ENCODE results near the gene PEAK1.

DNA sequence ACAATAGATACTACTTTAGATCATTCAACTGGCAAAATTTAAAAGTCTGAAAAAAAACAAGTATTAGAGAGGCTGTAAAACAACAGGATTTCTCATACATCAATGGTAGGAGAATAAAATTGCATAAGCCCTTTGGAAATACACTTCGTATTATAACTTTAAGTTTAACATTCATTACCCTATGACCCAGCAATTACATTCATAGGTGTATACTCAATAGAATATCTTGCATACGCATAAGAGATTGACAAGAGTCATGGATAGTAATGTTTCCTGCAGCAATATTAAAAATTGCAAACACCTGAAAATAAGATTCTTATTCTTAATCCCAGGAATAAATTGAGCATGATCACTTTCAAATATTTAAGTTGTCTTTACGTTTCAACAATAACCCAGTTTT is 63.6 kb downstream of the PEAK1 start:
- TF ChIP-seq, protein P1, sequence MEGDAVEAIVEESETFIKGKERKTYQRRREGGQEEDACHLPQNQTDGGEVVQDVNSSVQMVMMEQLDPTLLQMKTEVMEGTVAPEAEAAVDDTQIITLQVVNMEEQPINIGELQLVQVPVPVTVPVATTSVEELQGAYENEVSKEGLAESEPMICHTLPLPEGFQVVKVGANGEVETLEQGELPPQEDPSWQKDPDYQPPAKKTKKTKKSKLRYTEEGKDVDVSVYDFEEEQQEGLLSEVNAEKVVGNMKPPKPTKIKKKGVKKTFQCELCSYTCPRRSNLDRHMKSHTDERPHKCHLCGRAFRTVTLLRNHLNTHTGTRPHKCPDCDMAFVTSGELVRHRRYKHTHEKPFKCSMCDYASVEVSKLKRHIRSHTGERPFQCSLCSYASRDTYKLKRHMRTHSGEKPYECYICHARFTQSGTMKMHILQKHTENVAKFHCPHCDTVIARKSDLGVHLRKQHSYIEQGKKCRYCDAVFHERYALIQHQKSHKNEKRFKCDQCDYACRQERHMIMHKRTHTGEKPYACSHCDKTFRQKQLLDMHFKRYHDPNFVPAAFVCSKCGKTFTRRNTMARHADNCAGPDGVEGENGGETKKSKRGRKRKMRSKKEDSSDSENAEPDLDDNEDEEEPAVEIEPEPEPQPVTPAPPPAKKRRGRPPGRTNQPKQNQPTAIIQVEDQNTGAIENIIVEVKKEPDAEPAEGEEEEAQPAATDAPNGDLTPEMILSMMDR (optimal IDR thresholded peaks at IDR 0.05 in 1 of 3, IDR thresholded peaks at IDR 0.05 in 1 of 3, conservative IDR thresholded peaks at IDR 0.05 in 1 of 3; ENCODE audit: extremely low read depth in 1 of 3, insufficient read depth in 2 of 3, low read length in 3 of 3): no peak
- no peak for TF ChIP-seq EZH2 (IDR thresholded peaks at IDR 0.05; ENCODE audit: low read length)

All from keratinocyte (primary cell).